ENCODE data around the gene GSKIP.

GSKIP gene

GRCh38 chr14:96415559-96415958 is 52.2 kb downstream of the GSKIP start:
- Histone ChIP-seq H3K36me3 (ENCODE audit: control insufficient read depth, insufficient read depth, low read length) (no peaks in the 10 kb centered on the region), H3K27ac (ENCODE audit: low read depth, low read length, severe bottlenecking) (no peak overlapping the region), H3K4me1 (ENCODE audit: control insufficient read depth, insufficient read depth, low read length, poor library complexity, severe bottlenecking) (no peaks in the 10 kb centered on the region), H3K9me3 (ENCODE audit: control insufficient read depth, low read length) (no peaks in the 10 kb centered on the region), H3K4me3 (ENCODE audit: extremely low read depth, insufficient read depth, low read length, poor library complexity, severe bottlenecking) (no peak overlapping the region)
- 100% methylated on average over 1 of the region's 2 CpGs; no CpG with 5 or more reads in 1 of the 2 experiments for WGBS, 2 experiments (ENCODE audit: insufficient coverage in 2 of 2)

- no peaks in the 10 kb centered on the region for H3K4me1 ChIP-seq (ENCODE audit: control insufficient read depth, insufficient read depth, low read length, poor library complexity, severe bottlenecking)
- no peaks in the 10 kb centered on the region for H3K9me3 ChIP-seq (ENCODE audit: control insufficient read depth, low read length)
- no peaks in the 10 kb centered on the region for H3K36me3 ChIP-seq (ENCODE audit: control insufficient read depth, insufficient read depth, low read length)
- WGBS, 2 experiments (ENCODE audit: insufficient coverage in 2 of 2), result no CpG with 5 or more reads among the region's 1 CpG
- H3K4me3 ChIP-seq (ENCODE audit: extremely low read depth, insufficient read depth, low read length, poor library complexity, severe bottlenecking), result no peak overlapping the region
- H3K27ac ChIP-seq (ENCODE audit: low read depth, low read length, severe bottlenecking), result no peak overlapping the region
Observed at GRCh38 chr14:96416292-96416691, 53.0 kb downstream of the GSKIP start.

GRCh38 chr14:96417254-96417653 is 53.9 kb downstream of the GSKIP start:
- H3K36me3 ChIP-seq (ENCODE audit: control insufficient read depth, insufficient read depth, low read length), result no peaks in the 10 kb centered on the region
- 93 to 100% methylated on average over 1 of the region's 2 CpGs for WGBS, 2 experiments (ENCODE audit: insufficient coverage in 2 of 2)

GRCh38 chr14:96418075-96418474 is 54.7 kb downstream of the GSKIP start:
- 86 to 92% methylated on average over 3 to 4 of the region's 4 CpGs for WGBS, 2 experiments (ENCODE audit: insufficient coverage in 2 of 2)
- Histone ChIP-seq H3K27ac (ENCODE audit: low read depth, low read length, severe bottlenecking) (no peak overlapping the region), H3K36me3 (ENCODE audit: control insufficient read depth, insufficient read depth, low read length) (no peaks in the 10 kb centered on the region), H3K9me3 (ENCODE audit: control insufficient read depth, low read length) (no peaks in the 10 kb centered on the region), H3K4me3 (ENCODE audit: extremely low read depth, insufficient read depth, low read length, poor library complexity, severe bottlenecking) (no peak overlapping the region), H3K4me1 (ENCODE audit: control insufficient read depth, insufficient read depth, low read length, poor library complexity, severe bottlenecking) (no peaks in the 10 kb centered on the region)

More at GRCh38 chr14:96417254-96417653, 53.9 kb downstream of the GSKIP start:
- Histone ChIP-seq H3K27ac (ENCODE audit: low read depth, low read length, severe bottlenecking) (no peak overlapping the region), H3K9me3 (ENCODE audit: control insufficient read depth, low read length) (no peaks in the 10 kb centered on the region), H3K4me1 (ENCODE audit: control insufficient read depth, insufficient read depth, low read length, poor library complexity, severe bottlenecking) (no peaks in the 10 kb centered on the region), H3K4me3 (ENCODE audit: extremely low read depth, insufficient read depth, low read length, poor library complexity, severe bottlenecking) (no peak overlapping the region)

- Histone ChIP-seq H3K36me3 (ENCODE audit: control insufficient read depth, insufficient read depth, low read length) (no peaks in the 10 kb centered on the region), H3K27ac (ENCODE audit: low read depth, low read length, severe bottlenecking) (no peak overlapping the region), H3K9me3 (ENCODE audit: control insufficient read depth, low read length) (no peaks in the 10 kb centered on the region), H3K4me1 (ENCODE audit: control insufficient read depth, insufficient read depth, low read length, poor library complexity, severe bottlenecking) (no peaks in the 10 kb centered on the region), H3K4me3 (ENCODE audit: extremely low read depth, insufficient read depth, low read length, poor library complexity, severe bottlenecking) (no peak overlapping the region)
- 87 to 88% methylated on average over 6 of the region's 6 CpGs for WGBS, 2 experiments (ENCODE audit: insufficient coverage in 2 of 2)
Observed at GRCh38 chr14:96421236-96421635, 57.9 kb downstream of the GSKIP start.

GRCh38 chr14:96422992-96423391 is 59.7 kb downstream of the GSKIP start:
- 83 to 92% methylated on average over 5 of the region's 5 CpGs for WGBS, 2 experiments (ENCODE audit: insufficient coverage in 2 of 2)
- H3K4me3 ChIP-seq (ENCODE audit: extremely low read depth, insufficient read depth, low read length, poor library complexity, severe bottlenecking), result no peak overlapping the region
- no peak overlapping the region for H3K27ac ChIP-seq (ENCODE audit: low read depth, low read length, severe bottlenecking)
- H3K36me3 ChIP-seq (ENCODE audit: control insufficient read depth, insufficient read depth, low read length), result no peaks in the 10 kb centered on the region
- no peaks in the 10 kb centered on the region for H3K9me3 ChIP-seq (ENCODE audit: control insufficient read depth, low read length)
- H3K4me1 ChIP-seq (ENCODE audit: control insufficient read depth, insufficient read depth, low read length, poor library complexity, severe bottlenecking), result no peaks in the 10 kb centered on the region

- no peaks in the 10 kb centered on the region for H3K4me1 ChIP-seq (ENCODE audit: control insufficient read depth, insufficient read depth, low read length, poor library complexity, severe bottlenecking)
- no peak overlapping the region for H3K4me3 ChIP-seq (ENCODE audit: extremely low read depth, insufficient read depth, low read length, poor library complexity, severe bottlenecking)
- no peaks in the 10 kb centered on the region for H3K9me3 ChIP-seq (ENCODE audit: control insufficient read depth, low read length)
- no peaks in the 10 kb centered on the region for H3K36me3 ChIP-seq (ENCODE audit: control insufficient read depth, insufficient read depth, low read length)
- H3K27ac ChIP-seq (ENCODE audit: low read depth, low read length, severe bottlenecking), result no peak overlapping the region
- WGBS, 2 experiments (ENCODE audit: insufficient coverage in 2 of 2), result 87 to 94% methylated on average over 13 to 25 of the region's 25 CpGs
Observed at GRCh38 chr14:96423446-96424108, 60.3 kb downstream of the GSKIP start.

GRCh38 chr14:96424109-96424989 is 61.0 kb downstream of the GSKIP start:
- H3K4me3 ChIP-seq (ENCODE audit: extremely low read depth, insufficient read depth, low read length, poor library complexity, severe bottlenecking), result no peak overlapping the region
- no peaks in the 10 kb centered on the region for H3K36me3 ChIP-seq (ENCODE audit: control insufficient read depth, insufficient read depth, low read length)
- H3K4me1 ChIP-seq (ENCODE audit: control insufficient read depth, insufficient read depth, low read length, poor library complexity, severe bottlenecking), result no peaks in the 10 kb centered on the region
- 70 to 92% methylated on average over 13 to 19 of the region's 33 CpGs for WGBS, 2 experiments (ENCODE audit: insufficient coverage in 2 of 2)
- H3K9me3 ChIP-seq (ENCODE audit: control insufficient read depth, low read length), result no peaks in the 10 kb centered on the region
- H3K27ac ChIP-seq (ENCODE audit: low read depth, low read length, severe bottlenecking), result no peak overlapping the region

- Histone ChIP-seq H3K27ac (ENCODE audit: low read depth, low read length, severe bottlenecking) (no peak overlapping the region), H3K4me3 (ENCODE audit: extremely low read depth, insufficient read depth, low read length, poor library complexity, severe bottlenecking) (no peak overlapping the region), H3K4me1 (ENCODE audit: control insufficient read depth, insufficient read depth, low read length, poor library complexity, severe bottlenecking) (no peaks in the 10 kb centered on the region), H3K9me3 (ENCODE audit: control insufficient read depth, low read length) (no peaks in the 10 kb centered on the region), H3K36me3 (ENCODE audit: control insufficient read depth, insufficient read depth, low read length) (no peaks in the 10 kb centered on the region)
- WGBS, 2 experiments (ENCODE audit: insufficient coverage in 2 of 2), result 97 to 100% methylated on average over 1 to 3 of the region's 4 CpGs
Observed at GRCh38 chr14:96434040-96434439, 70.7 kb downstream of the GSKIP start.
